ENCODE measurements around the gene FCGR3B. TPM values are rescaled to one million over a fixed set of nuclear protein-coding genes. Genes with fewer than 3 reads are reported as not detected.
A peak's percentile ranks its signal among the peaks of the same experiment; 100 is the strongest.
"Not testable (repeated sequence)": the region's sequence is repeated elsewhere in the genome, so short reads cannot be mapped to it uniquely, and the experiment has no call there.

Gene FCGR3B
- total and polyA plus RNA-seq, 4 donors, result 0.41 to 13.4 (median 5.8) TPM

DNA sequence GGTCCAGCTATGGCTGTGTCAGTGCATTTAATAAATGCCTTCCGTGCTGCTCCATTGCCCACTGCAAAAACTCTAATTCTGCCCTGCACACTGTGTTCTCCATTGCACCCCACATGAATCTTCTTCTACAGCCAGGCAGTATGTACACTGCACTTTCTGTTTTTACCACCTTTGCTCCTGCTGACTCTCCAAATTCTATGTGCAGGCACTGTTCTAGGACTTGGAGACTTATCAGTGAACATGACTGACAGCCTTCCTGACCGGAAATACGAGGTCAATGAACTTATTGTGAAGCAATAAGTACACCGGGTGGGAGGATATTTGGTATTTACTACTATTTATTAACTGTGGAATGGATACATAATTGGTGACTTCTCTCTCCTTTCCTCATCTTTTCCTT lies 33.7 kb upstream of the FCGR3B start:
- H3K4me3 ChIP-seq (ENCODE audit: low read length in 2 of 2); H3K27me3 ChIP-seq (ENCODE audit: control insufficient read depth in 1 of 2, insufficient read depth in 2 of 2, low read length in 1 of 2); H3K36me3 ChIP-seq (ENCODE audit: control insufficient read depth in 1 of 2, insufficient read depth in 2 of 2, low read length in 1 of 2); ATAC-seq (ENCODE audit: low FRiP score); H3K9me3 ChIP-seq (ENCODE audit: control insufficient read depth, low read length); H3K4me1 ChIP-seq (ENCODE audit: control insufficient read depth in 1 of 2, insufficient read depth in 2 of 2, low read length in 2 of 2); H3K27ac ChIP-seq (ENCODE audit: low read depth in 1 of 2, low read length in 2 of 2); DNase-seq; intact Hi-C loops (cut with DNase I): not testable (repeated sequence)
- no CpG with 5 or more reads among the region's 4 CpGs for WGBS, 2 donors

GRCh38 chr1:161663569-161663968 lies 32.6 kb upstream of the FCGR3B start:
- H3K4me1 ChIP-seq (ENCODE audit: control insufficient read depth in 1 of 2, insufficient read depth in 2 of 2, low read length in 2 of 2); H3K36me3 ChIP-seq (ENCODE audit: control insufficient read depth in 1 of 2, insufficient read depth in 2 of 2, low read length in 1 of 2); H3K4me3 ChIP-seq (ENCODE audit: low read length in 2 of 2); ATAC-seq (ENCODE audit: low FRiP score); H3K27ac ChIP-seq (ENCODE audit: low read depth in 1 of 2, low read length in 2 of 2); intact Hi-C loops (cut with DNase I); H3K27me3 ChIP-seq (ENCODE audit: control insufficient read depth in 1 of 2, insufficient read depth in 2 of 2, low read length in 1 of 2); H3K9me3 ChIP-seq (ENCODE audit: control insufficient read depth, low read length); DNase-seq: not testable (repeated sequence)
- no CpG with 5 or more reads among the region's 1 CpG for WGBS, 2 donors

DNA sequence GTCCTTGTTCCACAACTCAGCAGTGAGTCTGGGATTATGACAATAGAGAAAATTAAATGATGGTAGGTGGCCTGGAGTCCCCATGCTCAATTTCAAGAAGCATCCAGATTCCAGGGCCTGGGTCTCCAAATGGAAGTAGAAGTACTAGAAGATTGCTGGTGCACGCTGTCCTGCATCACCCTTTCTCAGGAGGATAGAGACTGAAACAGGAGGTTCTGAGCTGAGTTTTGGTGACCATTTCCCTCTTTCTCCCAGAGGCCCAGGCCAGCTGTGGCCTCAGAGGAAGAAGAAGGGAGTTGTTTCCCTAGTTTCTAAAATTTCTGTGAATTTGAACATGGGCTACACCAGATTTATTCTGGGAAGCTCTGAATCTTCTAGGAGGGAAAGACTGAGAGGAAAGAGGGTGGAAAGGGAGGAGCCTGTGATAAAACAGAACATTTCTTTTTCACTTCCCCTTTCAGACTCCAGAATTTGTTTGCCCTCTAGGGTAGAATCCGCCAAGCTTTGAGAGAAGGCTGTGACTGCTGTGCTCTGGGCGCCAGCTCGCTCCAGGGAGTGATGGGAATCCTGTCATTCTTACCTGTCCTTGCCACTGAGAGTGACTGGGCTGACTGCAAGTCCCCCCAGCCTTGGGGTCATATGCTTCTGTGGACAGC lies 31.8 kb upstream of the FCGR3B start, which contains the start of gene FCGR2B:
FCGR2B (plus strand) TSS at position 460 of the 656 bp plus-strand sequence; CDS start at position 559, 99 bp downstream.
- H3K4me1 ChIP-seq (ENCODE audit: control insufficient read depth in 1 of 2, insufficient read depth in 2 of 2, low read length in 2 of 2); H3K9me3 ChIP-seq (ENCODE audit: control insufficient read depth, low read length); H3K36me3 ChIP-seq (ENCODE audit: control insufficient read depth in 1 of 2, insufficient read depth in 2 of 2, low read length in 1 of 2); H3K27ac ChIP-seq (ENCODE audit: low read depth in 1 of 2, low read length in 2 of 2); intact Hi-C loops (cut with DNase I); H3K4me3 ChIP-seq (ENCODE audit: low read length in 2 of 2); H3K27me3 ChIP-seq (ENCODE audit: control insufficient read depth in 1 of 2, insufficient read depth in 2 of 2, low read length in 1 of 2); DNase-seq: not testable (repeated sequence)
- ATAC-seq (ENCODE audit: low FRiP score), result peak; percentile 29
- WGBS, 2 donors, result no CpG with 5 or more reads among the region's 4 CpGs

GRCh38 chr1:161661660-161662311 lies 30.8 kb upstream of the FCGR3B start:
- H3K27ac ChIP-seq (ENCODE audit: low read depth in 1 of 2, low read length in 2 of 2); ATAC-seq (ENCODE audit: low FRiP score); intact Hi-C loops (cut with DNase I); H3K27me3 ChIP-seq (ENCODE audit: control insufficient read depth in 1 of 2, insufficient read depth in 2 of 2, low read length in 1 of 2); H3K4me3 ChIP-seq (ENCODE audit: low read length in 2 of 2); H3K9me3 ChIP-seq (ENCODE audit: control insufficient read depth, low read length); DNase-seq; H3K36me3 ChIP-seq (ENCODE audit: control insufficient read depth in 1 of 2, insufficient read depth in 2 of 2, low read length in 1 of 2); H3K4me1 ChIP-seq (ENCODE audit: control insufficient read depth in 1 of 2, insufficient read depth in 2 of 2, low read length in 2 of 2): not testable (repeated sequence)
- 56 to 66% methylated on average over 3 to 4 of the region's 9 CpGs for WGBS, 2 donors

- H3K27me3 ChIP-seq (ENCODE audit: control insufficient read depth in 1 of 2, insufficient read depth in 2 of 2, low read length in 1 of 2); ATAC-seq (ENCODE audit: low FRiP score); H3K4me3 ChIP-seq (ENCODE audit: low read length in 2 of 2); intact Hi-C loops (cut with DNase I); H3K4me1 ChIP-seq (ENCODE audit: control insufficient read depth in 1 of 2, insufficient read depth in 2 of 2, low read length in 2 of 2); DNase-seq; H3K36me3 ChIP-seq (ENCODE audit: control insufficient read depth in 1 of 2, insufficient read depth in 2 of 2, low read length in 1 of 2); H3K9me3 ChIP-seq (ENCODE audit: control insufficient read depth, low read length); H3K27ac ChIP-seq (ENCODE audit: low read depth in 1 of 2, low read length in 2 of 2): not testable (repeated sequence)
Measured at GRCh38 chr1:161658524-161658923, 27.5 kb upstream of the FCGR3B start.

DNA sequence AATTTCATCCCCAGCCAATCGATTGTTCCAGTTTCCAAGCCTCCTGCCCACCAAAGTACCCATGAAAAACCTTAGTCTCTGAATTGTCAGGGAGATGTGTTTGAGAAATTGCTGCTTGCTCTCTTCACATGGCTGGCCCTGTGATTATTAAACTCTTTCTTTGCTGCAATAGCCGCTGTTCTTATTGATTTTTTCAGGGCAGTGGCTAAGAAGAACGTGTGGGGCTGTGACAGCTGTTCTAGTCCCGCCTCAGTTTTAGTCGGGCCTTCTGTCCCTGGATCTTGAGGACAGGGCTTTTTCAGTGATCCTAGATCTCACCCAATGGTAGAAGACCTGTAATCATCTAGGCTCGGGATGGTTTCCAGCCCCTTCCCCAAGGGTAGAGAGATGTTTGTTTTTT lies 23.0 kb upstream of the FCGR3B start:
- WGBS, 2 donors, result 59 to 62% methylated on average over 6 of the region's 6 CpGs
- DNase-seq, result not testable (repeated sequence)

DNA sequence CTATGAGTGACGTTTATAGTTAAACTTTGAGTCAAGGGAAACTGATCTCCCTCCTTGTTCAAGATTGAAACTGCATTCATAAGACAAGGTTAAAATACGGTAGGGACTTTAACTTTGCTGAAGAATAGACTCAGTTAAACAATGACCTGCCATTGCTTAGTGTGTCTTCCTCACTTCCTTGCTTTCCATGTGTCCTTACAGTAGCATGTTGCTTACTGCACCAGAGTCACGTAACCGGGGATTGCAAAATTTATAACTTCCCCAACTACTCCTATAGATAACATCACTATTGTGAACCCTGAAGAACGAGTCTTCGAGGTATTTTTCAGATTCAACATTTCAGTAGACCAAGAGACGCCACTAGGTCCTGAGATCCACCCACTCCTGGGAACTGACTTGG lies 22.6 kb upstream of the FCGR3B start:
- H3K36me3 ChIP-seq (ENCODE audit: control insufficient read depth in 1 of 2, insufficient read depth in 2 of 2, low read length in 1 of 2); H3K4me1 ChIP-seq (ENCODE audit: control insufficient read depth in 1 of 2, insufficient read depth in 2 of 2, low read length in 2 of 2); intact Hi-C loops (cut with DNase I); H3K9me3 ChIP-seq (ENCODE audit: control insufficient read depth, low read length); DNase-seq; ATAC-seq (ENCODE audit: low FRiP score); H3K4me3 ChIP-seq (ENCODE audit: low read length in 2 of 2); H3K27ac ChIP-seq (ENCODE audit: low read depth in 1 of 2, low read length in 2 of 2); H3K27me3 ChIP-seq (ENCODE audit: control insufficient read depth in 1 of 2, insufficient read depth in 2 of 2, low read length in 1 of 2): not testable (repeated sequence)
- 57 to 62% methylated on average over 2 of the region's 7 CpGs for WGBS, 2 donors

More for the DNA sequence above, 23.0 kb upstream of the FCGR3B start:
- H3K36me3 ChIP-seq (ENCODE audit: control insufficient read depth in 1 of 2, insufficient read depth in 2 of 2, low read length in 1 of 2); H3K4me1 ChIP-seq (ENCODE audit: control insufficient read depth in 1 of 2, insufficient read depth in 2 of 2, low read length in 2 of 2); H3K9me3 ChIP-seq (ENCODE audit: control insufficient read depth, low read length); ATAC-seq (ENCODE audit: low FRiP score); H3K27ac ChIP-seq (ENCODE audit: low read depth in 1 of 2, low read length in 2 of 2); H3K27me3 ChIP-seq (ENCODE audit: control insufficient read depth in 1 of 2, insufficient read depth in 2 of 2, low read length in 1 of 2); H3K4me3 ChIP-seq (ENCODE audit: low read length in 2 of 2); intact Hi-C loops (cut with DNase I): not testable (repeated sequence)

GRCh38 chr1:161647507-161648360 lies 16.8 kb upstream of the FCGR3B start:
- not testable (repeated sequence) for DNase-seq; H3K27ac ChIP-seq (ENCODE audit: low read depth in 1 of 2, low read length in 2 of 2); H3K4me3 ChIP-seq (ENCODE audit: low read length in 2 of 2); H3K27me3 ChIP-seq (ENCODE audit: control insufficient read depth in 1 of 2, insufficient read depth in 2 of 2, low read length in 1 of 2); ATAC-seq (ENCODE audit: low FRiP score); H3K9me3 ChIP-seq (ENCODE audit: control insufficient read depth, low read length); H3K4me1 ChIP-seq (ENCODE audit: control insufficient read depth in 1 of 2, insufficient read depth in 2 of 2, low read length in 2 of 2); H3K36me3 ChIP-seq (ENCODE audit: control insufficient read depth in 1 of 2, insufficient read depth in 2 of 2, low read length in 1 of 2)
- 49 to 53% methylated on average over 11 to 12 of the region's 13 CpGs for WGBS, 2 donors
- intact Hi-C loops (cut with DNase I), result loop anchor here in 1 of 2 donors (5.0 kb wide), 1 partner anchor 95 kb away; no protein-coding TSS in a partner anchor
